PFSK-1 (cell line): Measurements from ENCODE around the gene CUL7.

Experiments used
- POLR2AphosphoS5 ChIP-seq: IDR thresholded peaks from 2 replicates; pipeline ENCODE4 v1.6.1; 2012; ENCODE audit warnings: low read depth, mild to moderate bottlenecking, control low read depth, low read length, moderate library complexity
- REST ChIP-seq, 2 experiments: IDR thresholded peaks; 2 replicates each; pipeline versions ENCODE4 v1.6.1 to v1.8.0; 2011 to 2012; ENCODE audit warnings: low read depth in 2 of 2, low read length in 2 of 2, control low read depth in 1 of 2, inconsistent platforms in 1 of 2, mild to moderate bottlenecking in 1 of 2, moderate library complexity in 1 of 2; ENCODE audit not compliant: insufficient read depth in 1 of 2
- SIN3A ChIP-seq: IDR thresholded peaks from 2 replicates; pipeline ENCODE4 v1.6.1; 2012; ENCODE audit warnings: mild to moderate bottlenecking, low read length, moderate library complexity, borderline replicate concordance; ENCODE audit not compliant: insufficient read depth

GRCh38 chr6:43038727-43039126 lies 14.9 kb downstream of the CUL7 start:
- no peak for TF ChIP-seq REST (IDR thresholded peaks at IDR 0.05; ENCODE audit: insufficient read depth in 1 of 2, low read depth in 2 of 2, low read length in 2 of 2)
- TF ChIP-seq POLR2AphosphoS5, result no peak
- no peak for TF ChIP-seq SIN3A
